Measurements from ENCODE around the gene P4HA3. TPM values are rescaled to one million over a fixed set of nuclear protein-coding genes. Genes with fewer than 3 reads are reported as not detected.

P4HA3 gene
- total RNA-seq, 4 donors from 2014 or later: 0.71 to 2.1 (median 1.1) TPM

- TF ChIP-seq POLR2AphosphoS5 (IDR thresholded peaks at IDR 0.05) (no peak), CTCF (IDR thresholded peaks at IDR 0.05) (no peak), POLR2A (IDR thresholded peaks at IDR 0.05; ENCODE audit: low read depth) (no peak), EP300 (IDR thresholded peaks at IDR 0.05) (no peak)
- Histone ChIP-seq H3K4me1 (peaks cover 0 to 4% (median 0%) of the 10 kb centered on the region in 4 donors), H3K9me3 (no peaks in the 10 kb centered on the region), H3K27me3 (no peaks in the 10 kb centered on the region), H3K4me3 (no peak overlapping the region), H3K27ac (replicated peaks in 1 of 4) (no peak overlapping the region), H3K36me3 (peaks cover 30 to 87% (median 56%) of the 10 kb centered on the region in 4 donors)
- WGBS: 94% methylated on average over 4 of the region's 4 CpGs
- intact Hi-C loops (cut with DNase I): no loop called here
- DNase-seq (ENCODE audit: extremely low spot score): no peak
These were observed 76.3 kb downstream of the P4HA3 start for GRCh38 chr11:74235121-74235520.

- peaks cover 0 to 4% (median 0%) of the 10 kb centered on the region in 4 donors for H3K4me1 ChIP-seq
- no peaks in the 10 kb centered on the region for H3K9me3 ChIP-seq
- WGBS: 94% methylated on average over 3 of the region's 3 CpGs
- H3K27ac ChIP-seq (replicated peaks in 1 of 4): no peak overlapping the region
- no peak for TF ChIP-seq EP300 (IDR thresholded peaks at IDR 0.05)
- TF ChIP-seq CTCF (IDR thresholded peaks at IDR 0.05): no peak
- no peak for TF ChIP-seq POLR2A (IDR thresholded peaks at IDR 0.05; ENCODE audit: low read depth)
- TF ChIP-seq POLR2AphosphoS5 (IDR thresholded peaks at IDR 0.05): no peak
- intact Hi-C loops (cut with DNase I): no loop called here
- no peaks in the 10 kb centered on the region for H3K27me3 ChIP-seq
- no peak for DNase-seq (ENCODE audit: extremely low spot score)
- no peak overlapping the region for H3K4me3 ChIP-seq
- peaks cover 31 to 76% (median 43%) of the 10 kb centered on the region in 4 donors for H3K36me3 ChIP-seq
These were observed 77.8 kb downstream of the P4HA3 start for GRCh38 chr11:74233683-74234082.

GRCh38 chr11:74232311-74232950 lies 79.0 kb downstream of the P4HA3 start:
- no peaks in the 10 kb centered on the region for H3K27me3 ChIP-seq
- no peaks in the 10 kb centered on the region for H3K4me1 ChIP-seq
- no peak overlapping the region for H3K27ac ChIP-seq (replicated peaks in 1 of 4)
- DNase-seq (ENCODE audit: extremely low spot score): no peak
- TF ChIP-seq EP300 (IDR thresholded peaks at IDR 0.05) (no peak), POLR2AphosphoS5 (IDR thresholded peaks at IDR 0.05) (no peak), CTCF (IDR thresholded peaks at IDR 0.05) (no peak), POLR2A (IDR thresholded peaks at IDR 0.05; ENCODE audit: low read depth) (no peak)
- H3K36me3 ChIP-seq: peaks cover 31 to 63% (median 39%) of the 10 kb centered on the region in 4 donors
- intact Hi-C loops (cut with DNase I): no loop called here
- no peak overlapping the region for H3K4me3 ChIP-seq
- H3K9me3 ChIP-seq: no peaks in the 10 kb centered on the region
- WGBS: 91% methylated on average over 6 of the region's 6 CpGs

GRCh38 chr11:74226907-74227306 lies 84.5 kb downstream of the P4HA3 start:
- DNase-seq (ENCODE audit: extremely low spot score): no peak
- no peak for TF ChIP-seq POLR2A (IDR thresholded peaks at IDR 0.05; ENCODE audit: low read depth)
- no peak for TF ChIP-seq POLR2AphosphoS5 (IDR thresholded peaks at IDR 0.05)
- TF ChIP-seq EP300 (IDR thresholded peaks at IDR 0.05): no peak
- Histone ChIP-seq H3K36me3 (peaks cover 17 to 32% (median 18%) of the 10 kb centered on the region in 4 donors), H3K4me1 (no peaks in the 10 kb centered on the region), H3K27ac (replicated peaks in 1 of 4) (no peak overlapping the region), H3K9me3 (no peaks in the 10 kb centered on the region), H3K27me3 (no peaks in the 10 kb centered on the region), H3K4me3 (no peak overlapping the region)
- intact Hi-C loops (cut with DNase I): no loop called here
- WGBS: 56% methylated on average over 2 of the region's 2 CpGs

GRCh38 chr11:74225565-74225964 lies 85.9 kb downstream of the P4HA3 start:
- no peak overlapping the region for H3K27ac ChIP-seq (replicated peaks in 1 of 4)
- DNase-seq (ENCODE audit: extremely low spot score): no peak
- H3K4me1 ChIP-seq: no peaks in the 10 kb centered on the region
- H3K4me3 ChIP-seq: no peak overlapping the region
- H3K27me3 ChIP-seq: no peaks in the 10 kb centered on the region
- intact Hi-C loops (cut with DNase I): no loop called here
- TF ChIP-seq EP300 (IDR thresholded peaks at IDR 0.05) (no peak), POLR2A (IDR thresholded peaks at IDR 0.05; ENCODE audit: low read depth) (no peak), CTCF (IDR thresholded peaks at IDR 0.05) (no peak), POLR2AphosphoS5 (IDR thresholded peaks at IDR 0.05) (no peak)
- H3K9me3 ChIP-seq: no peaks in the 10 kb centered on the region
- 96% methylated on average over 4 of the region's 4 CpGs for WGBS
- peaks cover 6 to 18% (median 7%) of the 10 kb centered on the region in 4 donors for H3K36me3 ChIP-seq

Measured in esophagus muscularis mucosa (tissue), 4 donors.